ENCODE results near the gene CFAP99. TPM values are rescaled to one million over a fixed set of nuclear protein-coding genes. Genes with fewer than 3 reads are reported as not detected.
A peak's percentile ranks its signal among the peaks of the same experiment; 100 is the strongest.

The CFAP99 gene
- total RNA-seq, 2 donors from 2014 or later: not detected

DNA sequence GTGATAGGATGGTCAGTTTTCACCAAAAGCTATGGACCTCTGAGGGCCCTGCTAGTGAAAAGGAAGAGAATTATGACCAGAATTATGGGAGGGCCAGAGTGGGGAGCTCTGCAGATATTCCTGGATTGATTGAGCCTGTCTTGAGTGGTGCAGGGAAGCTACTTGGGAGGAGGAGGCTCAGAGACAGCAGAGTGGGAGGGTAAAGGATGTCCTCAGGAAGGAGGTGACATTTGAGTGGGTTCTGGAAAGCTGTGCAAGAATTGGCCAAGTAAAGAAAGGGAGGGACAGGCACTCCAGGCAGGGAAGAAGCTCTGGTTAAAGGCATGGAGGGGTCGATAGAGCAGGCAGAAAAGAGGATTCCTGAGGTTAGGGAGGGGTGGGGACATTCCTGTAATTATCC, 74.2 kb downstream of the CFAP99 start:
- H3K27ac Mint-ChIP-seq: peak overlapping the region; percentile 50
- H3K4me3 ChIP-seq (ENCODE audit: low read length): no peak overlapping the region
- peaks cover 5% of the 10 kb centered on the region for H3K4me1 ChIP-seq (ENCODE audit: control insufficient read depth, insufficient read depth, low read length)
- no peaks in the 10 kb centered on the region for H3K9me3 ChIP-seq (ENCODE audit: control insufficient read depth, low read length)
- H3K27ac ChIP-seq (ENCODE audit: low read depth, low read length): no peak overlapping the region
- no peaks in the 10 kb centered on the region for H3K27me3 Mint-ChIP-seq (ENCODE audit: insufficient read depth)
- H3K36me3 Mint-ChIP-seq (ENCODE audit: low read depth): peaks cover 65% of the 10 kb centered on the region
- peaks cover 9% of the 10 kb centered on the region for H3K4me1 Mint-ChIP-seq
- 80 to 97% methylated on average over 1 of the region's 1 CpG for WGBS, 2 experiments (ENCODE audit: insufficient coverage in 1 of 2, insufficient read length in 1 of 2)
- TF ChIP-seq, protein P1, sequence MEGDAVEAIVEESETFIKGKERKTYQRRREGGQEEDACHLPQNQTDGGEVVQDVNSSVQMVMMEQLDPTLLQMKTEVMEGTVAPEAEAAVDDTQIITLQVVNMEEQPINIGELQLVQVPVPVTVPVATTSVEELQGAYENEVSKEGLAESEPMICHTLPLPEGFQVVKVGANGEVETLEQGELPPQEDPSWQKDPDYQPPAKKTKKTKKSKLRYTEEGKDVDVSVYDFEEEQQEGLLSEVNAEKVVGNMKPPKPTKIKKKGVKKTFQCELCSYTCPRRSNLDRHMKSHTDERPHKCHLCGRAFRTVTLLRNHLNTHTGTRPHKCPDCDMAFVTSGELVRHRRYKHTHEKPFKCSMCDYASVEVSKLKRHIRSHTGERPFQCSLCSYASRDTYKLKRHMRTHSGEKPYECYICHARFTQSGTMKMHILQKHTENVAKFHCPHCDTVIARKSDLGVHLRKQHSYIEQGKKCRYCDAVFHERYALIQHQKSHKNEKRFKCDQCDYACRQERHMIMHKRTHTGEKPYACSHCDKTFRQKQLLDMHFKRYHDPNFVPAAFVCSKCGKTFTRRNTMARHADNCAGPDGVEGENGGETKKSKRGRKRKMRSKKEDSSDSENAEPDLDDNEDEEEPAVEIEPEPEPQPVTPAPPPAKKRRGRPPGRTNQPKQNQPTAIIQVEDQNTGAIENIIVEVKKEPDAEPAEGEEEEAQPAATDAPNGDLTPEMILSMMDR (conservative IDR thresholded peaks at IDR 0.05): no peak
- peaks cover 73% of the 10 kb centered on the region for H3K36me3 ChIP-seq (ENCODE audit: control insufficient read depth, insufficient read depth, low read length)
- H3K9ac ChIP-seq (ENCODE audit: extremely low read depth, low read length, poor library complexity, severe bottlenecking): no peak overlapping the region
- H3K4me3 Mint-ChIP-seq: no peak overlapping the region
- H3K9me3 Mint-ChIP-seq: no peaks in the 10 kb centered on the region
- no peak for DNase-seq
- H3K27me3 ChIP-seq (ENCODE audit: control insufficient read depth, insufficient read depth, low read length, poor library complexity, severe bottlenecking): no peaks in the 10 kb centered on the region

DNA sequence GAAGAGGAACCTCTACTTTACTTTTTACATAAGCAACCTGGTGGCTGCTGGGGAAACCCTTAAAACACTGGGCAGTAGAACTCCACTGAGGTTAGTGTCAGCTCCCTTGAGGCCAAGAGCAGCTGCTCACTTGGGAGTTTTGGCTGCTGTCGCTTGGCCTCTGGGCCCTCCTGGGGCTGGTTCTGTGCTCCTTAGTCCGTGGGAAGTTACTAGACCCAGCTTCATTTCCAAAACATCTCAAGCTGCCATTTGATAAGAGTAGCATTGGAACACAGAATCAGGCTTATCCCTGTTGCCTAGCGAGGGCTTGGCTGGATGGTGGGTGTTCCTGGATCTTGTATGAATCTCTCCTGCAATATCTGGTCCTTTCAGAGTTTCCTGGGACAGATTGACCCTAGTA, 76.2 kb downstream of the CFAP99 start:
- H3K4me1 Mint-ChIP-seq: no peaks in the 10 kb centered on the region
- H3K36me3 ChIP-seq (ENCODE audit: control insufficient read depth, insufficient read depth, low read length): peaks cover 85% of the 10 kb centered on the region
- 96 to 100% methylated on average over 3 of the region's 3 CpGs for whole genome bisulfite sequencing, 2 experiments (ENCODE audit: insufficient coverage in 1 of 2, insufficient read length in 1 of 2)
- H3K27me3 Mint-ChIP-seq (ENCODE audit: insufficient read depth): no peaks in the 10 kb centered on the region
- no peak overlapping the region for H3K4me3 ChIP-seq (ENCODE audit: low read length)
- no peak overlapping the region for H3K4me3 Mint-ChIP-seq
- H3K27ac ChIP-seq (ENCODE audit: low read depth, low read length): no peak overlapping the region
- no peak for DNase-seq
- H3K27ac Mint-ChIP-seq: no peak overlapping the region
- no peaks in the 10 kb centered on the region for H3K27me3 ChIP-seq (ENCODE audit: control insufficient read depth, insufficient read depth, low read length, poor library complexity, severe bottlenecking)
- H3K9me3 ChIP-seq (ENCODE audit: control insufficient read depth, low read length): no peaks in the 10 kb centered on the region
- H3K9ac ChIP-seq (ENCODE audit: extremely low read depth, low read length, poor library complexity, severe bottlenecking): no peak overlapping the region
- peaks cover 5% of the 10 kb centered on the region for H3K4me1 ChIP-seq (ENCODE audit: control insufficient read depth, insufficient read depth, low read length)
- H3K36me3 Mint-ChIP-seq (ENCODE audit: low read depth): peaks cover 65% of the 10 kb centered on the region
- TF ChIP-seq, protein P1 (conservative IDR thresholded peaks at IDR 0.05): no peak
- H3K9me3 Mint-ChIP-seq: no peaks in the 10 kb centered on the region

DNA sequence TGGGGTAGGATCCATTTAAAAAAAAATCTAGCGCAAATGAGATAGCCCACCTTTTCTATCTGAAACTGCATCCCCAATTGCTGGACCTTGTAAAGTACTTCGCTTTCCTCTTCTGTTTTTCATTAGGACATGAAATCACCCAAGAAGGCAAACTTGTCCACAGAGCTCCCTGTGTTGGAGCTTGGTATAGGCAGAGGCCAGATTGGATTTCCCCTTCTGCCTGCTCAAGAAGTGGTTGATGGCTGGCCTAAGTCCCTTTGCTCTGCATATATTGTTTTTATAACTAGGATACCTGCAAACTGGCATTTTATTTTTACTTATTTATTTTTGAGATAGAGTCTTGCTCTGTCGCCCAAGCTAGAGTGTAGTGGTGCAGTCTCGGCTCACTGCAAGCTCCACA, 78.6 kb downstream of the CFAP99 start:
- H3K9me3 ChIP-seq (ENCODE audit: control insufficient read depth, low read length): no peaks in the 10 kb centered on the region
- no peaks in the 10 kb centered on the region for H3K27me3 Mint-ChIP-seq (ENCODE audit: insufficient read depth)
- TF ChIP-seq, protein P1 (conservative IDR thresholded peaks at IDR 0.05): no peak
- H3K9ac ChIP-seq (ENCODE audit: extremely low read depth, low read length, poor library complexity, severe bottlenecking): no peak overlapping the region
- H3K4me1 Mint-ChIP-seq: no peaks in the 10 kb centered on the region
- H3K27ac ChIP-seq (ENCODE audit: low read depth, low read length): no peak overlapping the region
- H3K4me3 Mint-ChIP-seq: no peak overlapping the region
- no peak overlapping the region for H3K4me3 ChIP-seq (ENCODE audit: low read length)
- no peak overlapping the region for H3K27ac Mint-ChIP-seq
- H3K36me3 ChIP-seq (ENCODE audit: control insufficient read depth, insufficient read depth, low read length): peaks cover 88% of the 10 kb centered on the region
- H3K36me3 Mint-ChIP-seq (ENCODE audit: low read depth): peaks cover 69% of the 10 kb centered on the region
- no peak for DNase-seq
- H3K27me3 ChIP-seq (ENCODE audit: control insufficient read depth, insufficient read depth, low read length, poor library complexity, severe bottlenecking): no peaks in the 10 kb centered on the region
- no peaks in the 10 kb centered on the region for H3K9me3 Mint-ChIP-seq
- WGBS, 2 experiments (ENCODE audit: insufficient coverage in 1 of 2, insufficient read length in 1 of 2): 96 to 97% methylated on average over 4 of the region's 4 CpGs
- H3K4me1 ChIP-seq (ENCODE audit: control insufficient read depth, insufficient read depth, low read length): peaks cover 5% of the 10 kb centered on the region
